ENCODE measurements around the gene NPR3. TPM values are rescaled to one million over a fixed set of nuclear protein-coding genes. Genes with fewer than 3 reads are reported as not detected.

NPR3 gene
- total RNA-seq, 4 donors from 2014 or later, result 7.6 to 51.2 (median 20.6) TPM

DNA sequence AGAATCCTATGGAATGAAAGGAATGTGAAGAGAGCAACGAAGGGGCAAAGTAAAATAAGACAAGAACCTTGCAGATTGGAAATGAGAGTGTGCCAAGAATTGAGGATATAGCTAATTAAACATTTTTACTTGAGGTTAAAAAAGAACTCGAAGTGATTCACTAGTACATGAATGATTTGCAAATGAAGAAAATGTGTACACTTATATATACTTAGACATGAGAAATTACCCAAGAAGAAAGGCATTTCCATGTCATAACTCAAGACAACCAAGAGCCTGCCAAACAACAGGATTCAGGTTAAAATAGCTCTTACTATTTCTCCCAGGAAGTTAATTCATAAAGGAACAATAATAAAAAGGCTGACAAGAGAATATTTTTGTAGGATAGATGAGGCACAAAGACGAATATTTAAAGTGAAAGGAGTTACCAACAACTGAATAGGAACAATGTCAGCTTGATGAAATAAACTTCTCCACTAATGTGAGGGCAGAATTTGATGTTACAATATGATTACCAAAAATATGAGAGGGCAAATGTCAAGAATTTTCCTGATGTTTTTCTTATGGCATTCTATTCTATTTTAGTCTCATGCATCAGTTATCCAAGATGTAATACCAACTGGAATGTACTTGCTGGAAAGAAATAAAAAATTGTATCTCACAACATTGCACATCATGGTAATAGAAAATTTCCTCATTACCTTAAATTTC, 18.9 kb upstream of the NPR3 start:
- intact Hi-C loops (cut with DNase I; ENCODE audit: low total_unique reads), result no loop called here
- no peak overlapping the region for H3K4me3 ChIP-seq
- H3K4me1 ChIP-seq, result no peaks in the 10 kb centered on the region
- no peaks in the 10 kb centered on the region for H3K27me3 ChIP-seq
- H3K36me3 ChIP-seq, result no peaks in the 10 kb centered on the region
- H3K27ac ChIP-seq, result no peak overlapping the region
- no peak for DNase-seq
- TF ChIP-seq, protein P1, sequence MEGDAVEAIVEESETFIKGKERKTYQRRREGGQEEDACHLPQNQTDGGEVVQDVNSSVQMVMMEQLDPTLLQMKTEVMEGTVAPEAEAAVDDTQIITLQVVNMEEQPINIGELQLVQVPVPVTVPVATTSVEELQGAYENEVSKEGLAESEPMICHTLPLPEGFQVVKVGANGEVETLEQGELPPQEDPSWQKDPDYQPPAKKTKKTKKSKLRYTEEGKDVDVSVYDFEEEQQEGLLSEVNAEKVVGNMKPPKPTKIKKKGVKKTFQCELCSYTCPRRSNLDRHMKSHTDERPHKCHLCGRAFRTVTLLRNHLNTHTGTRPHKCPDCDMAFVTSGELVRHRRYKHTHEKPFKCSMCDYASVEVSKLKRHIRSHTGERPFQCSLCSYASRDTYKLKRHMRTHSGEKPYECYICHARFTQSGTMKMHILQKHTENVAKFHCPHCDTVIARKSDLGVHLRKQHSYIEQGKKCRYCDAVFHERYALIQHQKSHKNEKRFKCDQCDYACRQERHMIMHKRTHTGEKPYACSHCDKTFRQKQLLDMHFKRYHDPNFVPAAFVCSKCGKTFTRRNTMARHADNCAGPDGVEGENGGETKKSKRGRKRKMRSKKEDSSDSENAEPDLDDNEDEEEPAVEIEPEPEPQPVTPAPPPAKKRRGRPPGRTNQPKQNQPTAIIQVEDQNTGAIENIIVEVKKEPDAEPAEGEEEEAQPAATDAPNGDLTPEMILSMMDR (IDR thresholded peaks at IDR 0.05), result no peak
- no peak for TF ChIP-seq POLR2A (IDR thresholded peaks at IDR 0.05)
- no peaks in the 10 kb centered on the region for H3K9me3 ChIP-seq

DNA sequence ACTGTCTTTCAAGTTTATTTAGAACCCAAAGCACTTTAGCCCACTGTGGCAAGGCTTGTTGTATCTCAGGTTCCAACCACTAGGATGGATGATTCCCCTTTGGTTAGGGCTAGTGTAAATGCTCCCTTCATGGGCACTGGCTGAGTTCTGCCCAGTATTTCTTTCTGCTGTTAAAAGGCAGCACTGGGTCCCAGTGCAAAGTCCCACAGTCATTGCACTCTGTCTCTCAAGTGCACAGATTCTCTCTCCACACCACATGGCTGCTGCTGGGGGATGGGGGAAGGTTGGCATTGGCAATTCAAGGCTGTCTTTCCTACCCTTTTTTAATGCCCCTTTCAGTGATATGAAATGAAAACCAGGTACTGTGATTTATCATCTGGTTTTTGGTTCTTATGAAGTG, 7.2 kb upstream of the NPR3 start:
- Histone ChIP-seq H3K27me3 (no peaks in the 10 kb centered on the region), H3K4me3 (no peak overlapping the region), H3K27ac (no peak overlapping the region), H3K9me3 (no peaks in the 10 kb centered on the region), H3K36me3 (no peaks in the 10 kb centered on the region), H3K4me1 (no peaks in the 10 kb centered on the region)
- intact Hi-C loops (cut with DNase I; ENCODE audit: low total_unique reads), result no loop called here
- TF ChIP-seq, protein P1 (IDR thresholded peaks at IDR 0.05), result no peak
- TF ChIP-seq POLR2A (IDR thresholded peaks at IDR 0.05), result no peak
- DNase-seq, result no peak

DNA sequence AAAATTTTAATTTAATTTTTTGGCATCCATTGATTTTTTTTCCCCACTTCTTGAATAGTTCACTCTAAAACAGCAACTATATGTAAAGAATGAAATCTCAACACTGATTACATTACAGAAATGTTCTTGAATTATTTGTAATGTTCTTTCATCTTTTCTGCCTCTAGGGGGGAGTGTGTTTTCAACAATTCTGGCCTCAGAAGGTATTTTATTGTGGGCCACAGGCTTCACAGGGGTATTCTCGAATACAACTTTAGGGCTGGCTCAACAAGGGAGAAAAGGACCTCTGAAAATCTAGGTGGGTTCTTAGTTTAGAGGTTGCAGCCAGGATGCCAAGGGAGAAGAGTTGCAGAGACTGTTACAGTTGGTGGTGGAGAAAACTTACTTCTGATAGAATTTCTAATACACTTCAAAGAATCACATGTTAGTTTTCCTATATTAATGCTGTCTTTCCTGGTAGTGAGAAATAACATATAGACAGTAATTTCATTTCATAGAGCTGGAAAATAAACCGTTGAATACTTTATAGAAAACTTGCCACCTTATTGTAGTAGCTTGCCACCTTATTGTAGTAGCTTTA, 3.6 kb upstream of the NPR3 start:
- intact Hi-C loops (cut with DNase I; ENCODE audit: low total_unique reads), result no loop called here
- no peak overlapping the region for H3K27ac ChIP-seq
- TF ChIP-seq, protein P1 (IDR thresholded peaks at IDR 0.05), result peak in 3 of 4 experiments; percentile 15 to 42 (median 33)
- no peak for TF ChIP-seq POLR2A (IDR thresholded peaks at IDR 0.05)

DNA sequence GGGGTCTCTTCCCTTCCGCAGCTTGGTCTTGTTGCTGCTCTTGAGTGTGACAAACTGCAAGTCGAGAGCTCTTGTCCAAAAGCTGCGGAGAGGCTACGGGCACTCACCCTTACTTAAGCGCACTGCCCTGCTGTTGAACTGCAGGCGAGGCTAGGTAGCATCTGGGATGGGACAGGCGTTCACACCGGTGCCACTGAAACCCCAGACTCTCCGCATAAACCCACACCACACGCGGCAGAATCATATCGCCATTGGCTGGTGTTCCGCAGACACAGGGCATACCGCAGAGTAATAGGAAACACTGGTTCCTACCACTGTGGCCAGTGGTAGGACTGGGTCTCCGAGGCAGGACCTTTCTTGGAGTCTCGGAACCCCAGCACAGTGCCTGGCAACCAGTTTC, 2.2 kb upstream of the NPR3 start:
- Histone ChIP-seq H3K9me3 (no peaks in the 10 kb centered on the region), H3K27me3 (no peaks in the 10 kb centered on the region), H3K4me1 (peaks cover 0 to 13% of the 10 kb centered on the region in 2 donors), H3K27ac (no peak overlapping the region), H3K4me3 (no peak overlapping the region), H3K36me3 (no peaks in the 10 kb centered on the region)
- intact Hi-C loops (cut with DNase I; ENCODE audit: low total_unique reads), result no loop called here
- TF ChIP-seq, protein P1 (IDR thresholded peaks at IDR 0.05), result no peak
- TF ChIP-seq POLR2A (IDR thresholded peaks at IDR 0.05), result no peak
- no peak for DNase-seq

More for the DNA sequence above, 3.6 kb upstream of the NPR3 start:
- Histone ChIP-seq H3K4me3 (no peak overlapping the region), H3K9me3 (no peaks in the 10 kb centered on the region), H3K4me1 (peaks cover 0 to 8% of the 10 kb centered on the region in 2 donors), H3K27me3 (no peaks in the 10 kb centered on the region), H3K36me3 (no peaks in the 10 kb centered on the region)
- no peak for DNase-seq

DNA sequence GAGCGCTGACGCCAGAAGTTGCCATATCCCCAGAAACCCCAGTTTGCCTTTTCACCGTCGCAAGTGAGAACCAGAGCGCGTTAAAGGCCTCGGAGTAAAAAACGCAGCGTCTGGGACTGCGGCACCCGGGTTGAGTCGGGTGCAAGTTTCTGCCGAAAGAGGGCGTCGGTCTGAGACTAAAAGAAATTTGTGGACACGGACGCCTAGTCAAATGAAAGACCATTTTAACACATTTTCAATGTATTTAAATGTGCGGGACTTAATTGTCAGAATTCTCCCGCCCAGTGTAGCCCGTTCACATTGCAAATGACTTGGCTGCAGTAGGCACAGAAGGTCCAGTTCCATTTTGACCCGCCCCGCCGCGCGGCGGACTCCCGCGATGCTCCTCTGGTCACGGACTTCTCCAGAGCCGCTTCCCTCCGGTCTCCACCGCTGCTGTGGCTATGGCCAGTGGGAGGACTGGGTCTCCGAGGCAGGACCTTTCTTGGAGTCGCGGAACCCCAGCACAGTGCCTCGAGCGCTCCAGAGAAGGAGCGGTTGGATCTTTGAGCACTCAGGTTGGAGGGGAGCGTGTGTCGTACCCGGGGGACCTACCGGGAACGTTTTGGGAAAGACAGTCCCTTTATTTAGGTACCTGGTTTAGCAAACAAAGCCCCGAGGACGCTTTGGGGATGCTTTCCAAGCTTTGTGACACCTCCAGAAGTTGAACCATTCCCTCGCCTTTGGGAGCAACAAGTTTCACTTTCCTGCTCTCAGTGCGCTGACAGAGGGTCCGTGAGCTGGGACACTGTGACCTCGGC, 1.2 kb upstream of the NPR3 start:
- intact Hi-C loops (cut with DNase I; ENCODE audit: low total_unique reads), result no loop called here
- Histone ChIP-seq H3K4me1 (peaks cover 0 to 13% of the 10 kb centered on the region in 2 donors), H3K27me3 (no peaks in the 10 kb centered on the region), H3K27ac (peak overlapping the region; percentile 21 to 66), H3K9me3 (no peaks in the 10 kb centered on the region), H3K4me3 (peak overlapping the region; percentile 39 to 57), H3K36me3 (no peaks in the 10 kb centered on the region)
- TF ChIP-seq, protein P1 (IDR thresholded peaks at IDR 0.05), result peak; percentile 40 to 62 (median 53)
- TF ChIP-seq POLR2A (IDR thresholded peaks at IDR 0.05), result no peak
- DNase-seq, result peak; percentile 38 to 62
